RWPE1 (cell line): Measurements from ENCODE around the gene SAMD11.
A peak's percentile ranks its signal among the peaks of the same experiment; 100 is the strongest.

Experiments used
- CTCF ChIA-PET: fragments of 350-600 bp; sonication (Branson Sonifier 250); formaldehyde crosslinking; extraction: SDS; loops from one replicate; lab custom pipeline; 2021; lab: Yijun Ruan, JAX
- POLR2A ChIA-PET: fragments of 400-600 bp; formaldehyde crosslinking; extraction: SDS; loops from one replicate; lab custom pipeline; 2020; ENCODE audit warnings: antibody characterized with exemption; ENCODE audit not compliant: low non-redundant PET; lab: Yijun Ruan, JAX
- DNase-seq: peaks from one replicate; pipeline ENCODE4 v3.0.0; 2012; ENCODE audit warnings: low spot score
- H3K27ac ChIP-seq: fragments of 450-650 bp; 2 replicates; pipeline ENCODE4 v1.5.1; 2017
- CTCF ChIP-seq: fragments of 450-650 bp; conservative IDR thresholded peaks from 2 replicates; pipeline ENCODE4 v1.5.1; 2017; ENCODE audit warnings: low read depth, mild to moderate bottlenecking

SAMD11 gene

GRCh38 chr1:947958-948357 lies 24.2 kb downstream of the SAMD11 start:
- TF ChIP-seq CTCF, result no peak
- DNase-seq, result no peak
- CTCF ChIA-PET, result no interaction called here
- H3K27ac ChIP-seq, result no peak overlapping the region; the same call in 1 of the 2 replicates
- POLR2A ChIA-PET, result no interaction called here

DNA sequence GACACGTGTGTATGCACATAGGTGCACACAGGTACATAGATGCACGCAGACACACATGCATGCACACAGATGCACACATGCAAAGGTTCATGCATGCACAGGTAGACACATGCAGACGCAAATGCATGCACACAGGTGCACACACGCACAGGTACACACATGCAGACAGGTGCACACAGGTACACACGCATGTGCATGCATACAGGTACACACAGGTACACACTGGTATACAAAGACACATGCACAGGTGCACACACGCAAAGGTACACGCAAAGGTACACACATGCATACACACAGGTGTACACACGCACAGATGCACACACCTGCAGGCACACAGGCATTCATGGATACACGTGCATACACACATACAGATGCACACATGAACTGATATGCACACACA lies 26.5 kb downstream of the SAMD11 start:
- POLR2A ChIA-PET, result no interaction called here
- no peak for TF ChIP-seq CTCF
- CTCF ChIA-PET, result no interaction called here
- no peak overlapping the region for H3K27ac ChIP-seq
- no peak for DNase-seq

GRCh38 chr1:950881-951280 lies 27.2 kb downstream of the SAMD11 start:
- ChIA-PET CTCF (no interaction called here), POLR2A (no interaction called here)
- DNase-seq, result no peak
- H3K27ac ChIP-seq, result 0 out of 2 replicates have a peak overlapping the region, but pooled peaks have one; percentile 2
- no peak for TF ChIP-seq CTCF

DNA sequence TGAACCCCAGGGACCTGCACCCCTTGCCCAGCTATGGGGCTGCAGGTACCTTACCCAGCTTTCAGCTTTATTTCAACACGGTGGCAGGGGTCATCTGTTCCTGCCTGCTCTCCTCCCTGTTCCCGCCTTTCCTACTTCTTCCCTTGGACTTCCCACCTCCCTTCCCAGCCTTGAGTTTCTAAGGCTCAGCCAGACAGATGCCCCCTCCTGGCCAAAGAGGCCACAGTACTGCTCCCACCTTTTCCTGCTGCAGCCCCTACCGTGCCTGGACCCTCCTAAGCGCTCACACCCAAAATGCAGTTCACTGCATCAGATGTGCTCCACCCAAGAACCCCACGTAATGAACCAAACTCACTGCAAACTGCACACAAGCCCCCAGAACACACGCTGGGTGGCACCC lies 27.6 kb downstream of the SAMD11 start:
- no peak for TF ChIP-seq CTCF
- POLR2A ChIA-PET, result no interaction called here
- H3K27ac ChIP-seq, result 0 out of 2 replicates have a peak overlapping the region, but pooled peaks have one; percentile 2
- DNase-seq, result no peak
- CTCF ChIA-PET, result no interaction called here

DNA sequence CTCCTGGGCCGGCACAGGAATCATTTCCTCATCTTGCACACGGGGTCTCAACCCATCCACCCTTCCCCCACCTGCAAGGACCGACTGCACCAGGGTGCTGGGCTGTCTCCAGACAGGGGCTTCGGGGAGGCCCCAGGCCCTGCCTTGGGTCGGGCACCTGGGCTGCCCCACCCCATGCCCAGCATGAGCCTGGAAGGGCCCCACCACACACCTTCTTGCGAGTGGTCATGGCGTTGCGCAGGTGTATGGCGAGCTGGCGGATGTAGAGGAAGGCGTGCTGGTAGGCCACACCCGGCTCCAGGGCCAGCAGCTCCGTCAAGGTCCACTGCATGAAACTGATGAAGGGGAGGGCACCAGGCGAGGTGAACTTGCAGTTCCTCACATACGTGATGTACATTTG lies 28.5 kb downstream of the SAMD11 start:
- CTCF ChIA-PET, result no interaction called here
- POLR2A ChIA-PET, result no interaction called here
- no peak for DNase-seq
- no peak overlapping the region for H3K27ac ChIP-seq
- TF ChIP-seq CTCF, result no peak

GRCh38 chr1:952603-953002 lies 28.9 kb downstream of the SAMD11 start:
- ChIA-PET POLR2A (no interaction called here), CTCF (no interaction called here)
- no peak overlapping the region for H3K27ac ChIP-seq
- TF ChIP-seq CTCF, result no peak
- DNase-seq, result no peak
